H9 (cell line): ENCODE data around the gene MYO1D. TPM values are rescaled to one million over a fixed set of nuclear protein-coding genes. Genes with fewer than 3 reads are reported as not detected.

Source experiments
- DNase-seq: peaks from one replicate; pipeline ENCODE4 v3.0.0-alpha.2; 2017
- H2AFZ ChIP-seq: one replicate; pipeline ENCODE4 v1.6.1; 2013; ENCODE audit warnings: mild to moderate bottlenecking, low read length, control low read depth, moderate library complexity
- H2AK5ac ChIP-seq: 2 replicates; pipeline ENCODE4 v1.6.1; 2013; ENCODE audit warnings: low read length, control low read depth, mixed read lengths; ENCODE audit not compliant: insufficient read length
- H2BK120ac ChIP-seq: one replicate; pipeline ENCODE4 v1.6.1; 2013; ENCODE audit warnings: low read depth, mild to moderate bottlenecking, low read length, control low read depth, inconsistent platforms; ENCODE audit not compliant: poor library complexity, severe bottlenecking
- H2BK12ac ChIP-seq: 2 replicates; pipeline ENCODE4 v1.6.1; 2013; ENCODE audit warnings: low read length, control low read depth, mixed read lengths, low read depth; ENCODE audit not compliant: insufficient read length
- H2BK15ac ChIP-seq: 2 replicates; pipeline ENCODE4 v1.6.1; 2013; ENCODE audit warnings: low read depth, low read length, control low read depth
- H2BK20ac ChIP-seq: one replicate; pipeline ENCODE4 v1.6.1; 2013; ENCODE audit warnings: low read depth, mild to moderate bottlenecking, low read length, control low read depth, inconsistent platforms; ENCODE audit not compliant: poor library complexity, severe bottlenecking
- H2BK5ac ChIP-seq: 2 replicates; pipeline ENCODE4 v1.6.1; 2013; ENCODE audit warnings: low read length, control low read depth, mixed read lengths; ENCODE audit not compliant: insufficient read length
- H3K14ac ChIP-seq: 2 replicates; pipeline ENCODE4 v1.6.1; 2013; ENCODE audit warnings: low read length, control low read depth; ENCODE audit not compliant: insufficient read depth
- H3K18ac ChIP-seq: 2 replicates; pipeline ENCODE4 v1.6.1; 2013; ENCODE audit warnings: low read depth, mild to moderate bottlenecking, mixed read lengths, low read length, control low read depth; ENCODE audit not compliant: insufficient read length
- H3K23ac ChIP-seq: 2 replicates; pipeline ENCODE4 v1.6.1; 2013; ENCODE audit warnings: low read length, control low read depth, mixed read lengths, low read depth; ENCODE audit not compliant: insufficient read length
- H3K23me2 ChIP-seq: 2 replicates; pipeline ENCODE4 v1.6.1; 2013; ENCODE audit warnings: low read depth, mild to moderate bottlenecking, mixed read lengths, low read length, control low read depth; ENCODE audit not compliant: insufficient read length, poor library complexity, severe bottlenecking
- H3K27ac ChIP-seq: 2 replicates; pipeline ENCODE4 v1.5.1; 2013; ENCODE audit warnings: low read length, control low read depth, mixed read lengths, low read depth; ENCODE audit not compliant: insufficient read length
- H3K27me3 ChIP-seq: 2 replicates; pipeline ENCODE4 v1.6.1; 2013; ENCODE audit warnings: low read length, control low read depth, inconsistent platforms; ENCODE audit not compliant: insufficient read depth
- H3K4ac ChIP-seq: 2 replicates; pipeline ENCODE4 v1.6.1; 2013; ENCODE audit warnings: low read depth, mild to moderate bottlenecking, control low read depth, inconsistent platforms, low read length, moderate library complexity
- H3K4me1 ChIP-seq: 2 replicates; pipeline ENCODE4 v1.6.1; 2013; ENCODE audit warnings: low read length, control low read depth, inconsistent platforms; ENCODE audit not compliant: insufficient read depth
- H3K4me2 ChIP-seq: 2 replicates; pipeline ENCODE4 v1.6.1; 2013; ENCODE audit warnings: low read length, control low read depth, mixed read lengths; ENCODE audit not compliant: insufficient read length, insufficient read depth
- H3K56ac ChIP-seq: 2 replicates; pipeline ENCODE4 v1.6.1; 2013; ENCODE audit warnings: low read depth, mild to moderate bottlenecking, mixed read lengths, low read length, control low read depth; ENCODE audit not compliant: insufficient read length
- H3K79me1 ChIP-seq: 2 replicates; pipeline ENCODE4 v1.6.1; 2013; ENCODE audit warnings: low read depth, mild to moderate bottlenecking, moderate library complexity, low read length, control low read depth, inconsistent platforms; ENCODE audit not compliant: insufficient read depth, poor library complexity, severe bottlenecking
- H3K79me2 ChIP-seq: 2 replicates; pipeline ENCODE4 v1.6.1; 2013; ENCODE audit warnings: low read length, control low read depth, inconsistent platforms; ENCODE audit not compliant: insufficient read depth
- H3K9ac ChIP-seq: 2 replicates; pipeline ENCODE4 v1.6.1; 2013; ENCODE audit warnings: low read length, control low read depth, mixed read lengths; ENCODE audit not compliant: insufficient read length; ENCODE audit errors: extremely low read depth
- H3K9me3 ChIP-seq: one replicate; pipeline ENCODE4 v1.6.1; 2013; ENCODE audit warnings: low read depth, low read length, inconsistent platforms; ENCODE audit not compliant: control insufficient read depth
- H3T11ph ChIP-seq: one replicate; pipeline ENCODE4 v1.6.1; 2013; ENCODE audit warnings: mild to moderate bottlenecking, low read length, control low read depth, inconsistent platforms
- H4K20me1 ChIP-seq: one replicate; pipeline ENCODE4 v1.6.1; 2013; ENCODE audit not compliant: control insufficient read depth, insufficient read length, insufficient read depth
- H4K5ac ChIP-seq: 2 replicates; pipeline ENCODE4 v1.6.1; 2013; ENCODE audit warnings: low read depth, mild to moderate bottlenecking, mixed read lengths, low read length, control low read depth; ENCODE audit not compliant: insufficient read length
- H4K8ac ChIP-seq: replicated peaks from 2 replicates; pipeline ENCODE4 v1.6.1; 2013; ENCODE audit warnings: low read length, control low read depth, mixed read lengths, low read depth; ENCODE audit not compliant: insufficient read length
- H4K91ac ChIP-seq: 2 replicates; pipeline ENCODE4 v1.6.1; 2013; ENCODE audit warnings: low read depth, mild to moderate bottlenecking, moderate library complexity, mixed read lengths, low read length, control low read depth; ENCODE audit not compliant: insufficient read length
- H3K27ac Mint-ChIP-seq, 3 experiments: 2 replicates in 2 of 3; 3 replicates in 1 of 3; pipeline ENCODE4 v1.8.0; 2020 to 2021; ENCODE audit warnings: mixed read lengths in 3 of 3, mild to moderate bottlenecking in 1 of 3, moderate library complexity in 1 of 3
- H3K27me3 Mint-ChIP-seq: 2 replicates; pipeline ENCODE4 v1.8.0; 2021; ENCODE audit warnings: low read depth, mild to moderate bottlenecking, moderate library complexity, mixed read lengths
- H3K36me3 Mint-ChIP-seq, 3 experiments: 2 replicates in 2 of 3; 3 replicates in 1 of 3; pipeline ENCODE4 v1.8.0; 2020 to 2021; ENCODE audit warnings: low read depth in 3 of 3, mixed read lengths in 3 of 3; ENCODE audit not compliant: insufficient read depth in 1 of 3
- H3K4me1 Mint-ChIP-seq, 2 experiments: 2 replicates each; pipeline ENCODE4 v1.8.0; 2020; ENCODE audit warnings: mixed read lengths in 2 of 2
- H3K4me3 Mint-ChIP-seq, 2 experiments: 2 replicates in 1 of 2; 3 replicates in 1 of 2; pipeline ENCODE4 v1.8.0; 2020 to 2021; ENCODE audit warnings: mild to moderate bottlenecking in 2 of 2, mixed read lengths in 2 of 2, moderate library complexity in 1 of 2
- H3K9me3 Mint-ChIP-seq, 2 experiments: 2 replicates in 1 of 2; 3 replicates in 1 of 2; pipeline ENCODE4 v1.8.0; 2020; ENCODE audit warnings: mild to moderate bottlenecking in 2 of 2, mixed read lengths in 2 of 2, moderate library complexity in 1 of 2
- WGBS: extraction: QIAGEN DNeasy Blood & Tissue Kit; methylation state at CpG from one replicate; pipeline ENCODE4 v1.1.7; 2013; ENCODE audit warnings: missing lambda C conversion rate, low lambda C conversion rate, mixed read lengths; ENCODE audit not compliant: insufficient read length; ENCODE audit errors: extremely low coverage; 5-methylcytosine and 5-hydroxymethylcytosine counted together
- total RNA-seq: library from RNA; stranded (reverse); gene quantifications from 2 replicates; pipeline ENCODE4 v1.2.1, GENCODE V29; 2021
- TF ChIP-seq, protein P1 (sequence below): fragments of 200-600 bp; sonication (generic); conservative IDR thresholded peaks from 3 replicates; pipeline ENCODE4 v1.8.0; 2021; ENCODE audit warnings: antibody characterized with exemption, mild to moderate bottlenecking

Gene MYO1D
- total RNA-seq, 1 experiment from 2014 or later = 19.0 TPM

DNA sequence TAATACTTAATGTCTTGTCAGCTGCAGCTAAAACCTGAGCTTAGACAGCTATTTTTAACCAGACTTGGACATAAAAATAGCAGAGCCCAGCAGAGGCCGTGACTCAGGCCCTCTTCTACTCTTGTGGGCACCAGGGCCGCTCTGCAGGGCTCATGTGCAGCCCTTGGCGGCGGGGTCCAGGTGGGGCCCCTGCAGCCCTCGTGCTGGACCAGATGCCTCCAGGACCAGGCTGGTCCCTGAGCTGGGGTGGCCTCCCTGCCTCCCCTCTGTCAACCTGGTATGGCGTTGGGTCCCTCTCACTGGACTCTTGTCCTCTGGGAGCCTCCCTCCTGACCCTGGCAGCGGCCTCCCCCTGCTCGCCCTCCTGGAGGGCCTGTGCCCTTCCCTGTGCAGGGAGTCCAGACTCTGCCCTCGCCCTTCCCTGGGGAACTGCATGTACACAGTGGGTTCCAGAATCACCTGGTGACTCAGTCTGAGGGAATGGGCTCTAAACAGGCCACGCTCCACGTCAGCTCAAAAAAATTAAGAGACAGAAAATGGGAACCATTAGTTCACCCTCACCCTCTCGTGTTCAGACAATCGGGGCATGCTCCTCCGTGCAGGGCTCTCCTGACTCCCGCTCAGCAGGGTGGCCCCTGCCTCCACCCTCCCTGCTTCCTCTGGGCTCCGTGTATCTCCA lies 380.4 kb downstream of the MYO1D start:
- no peak overlapping the region for H2AFZ ChIP-seq
- H2BK15ac ChIP-seq = no peak overlapping the region
- peaks cover 28 to 30% of the 10 kb centered on the region in 2 experiments for H3K4me1 Mint-ChIP-seq
- no peak overlapping the region for H3K23ac ChIP-seq
- H4K20me1 ChIP-seq = no peaks in the 10 kb centered on the region
- H3K79me1 ChIP-seq = no peaks in the 10 kb centered on the region
- H2BK120ac ChIP-seq = no peak overlapping the region
- DNase-seq = no peak
- H4K91ac ChIP-seq = no peak overlapping the region
- H3K56ac ChIP-seq = no peak overlapping the region
- H3K18ac ChIP-seq = no peak overlapping the region
- no peak overlapping the region for H2BK12ac ChIP-seq
- no peak overlapping the region for H3K4me3 Mint-ChIP-seq
- no peak overlapping the region for H3T11ph ChIP-seq
- no peak overlapping the region for H3K4ac ChIP-seq
- H3K4me1 ChIP-seq = no peaks in the 10 kb centered on the region
- H3K4me2 ChIP-seq = no peak overlapping the region
- H3K36me3 Mint-ChIP-seq = peaks cover 0 to 3% (median 0%) of the 10 kb centered on the region in 3 experiments; a peak in 3 of 7 replicates
- no peaks in the 10 kb centered on the region for H3K9me3 ChIP-seq
- H3K14ac ChIP-seq = no peak overlapping the region
- H4K5ac ChIP-seq = no peak overlapping the region
- no peak overlapping the region for H3K27ac Mint-ChIP-seq
- H2BK20ac ChIP-seq = no peak overlapping the region
- no peak overlapping the region for H4K8ac ChIP-seq
- no CpG with 5 or more reads among the region's 16 CpGs for WGBS
- no peaks in the 10 kb centered on the region for H3K27me3 ChIP-seq
- no peak overlapping the region for H2BK5ac ChIP-seq
- no peak overlapping the region for H3K27ac ChIP-seq
- H3K27me3 Mint-ChIP-seq = no peaks in the 10 kb centered on the region
- TF ChIP-seq, protein P1, sequence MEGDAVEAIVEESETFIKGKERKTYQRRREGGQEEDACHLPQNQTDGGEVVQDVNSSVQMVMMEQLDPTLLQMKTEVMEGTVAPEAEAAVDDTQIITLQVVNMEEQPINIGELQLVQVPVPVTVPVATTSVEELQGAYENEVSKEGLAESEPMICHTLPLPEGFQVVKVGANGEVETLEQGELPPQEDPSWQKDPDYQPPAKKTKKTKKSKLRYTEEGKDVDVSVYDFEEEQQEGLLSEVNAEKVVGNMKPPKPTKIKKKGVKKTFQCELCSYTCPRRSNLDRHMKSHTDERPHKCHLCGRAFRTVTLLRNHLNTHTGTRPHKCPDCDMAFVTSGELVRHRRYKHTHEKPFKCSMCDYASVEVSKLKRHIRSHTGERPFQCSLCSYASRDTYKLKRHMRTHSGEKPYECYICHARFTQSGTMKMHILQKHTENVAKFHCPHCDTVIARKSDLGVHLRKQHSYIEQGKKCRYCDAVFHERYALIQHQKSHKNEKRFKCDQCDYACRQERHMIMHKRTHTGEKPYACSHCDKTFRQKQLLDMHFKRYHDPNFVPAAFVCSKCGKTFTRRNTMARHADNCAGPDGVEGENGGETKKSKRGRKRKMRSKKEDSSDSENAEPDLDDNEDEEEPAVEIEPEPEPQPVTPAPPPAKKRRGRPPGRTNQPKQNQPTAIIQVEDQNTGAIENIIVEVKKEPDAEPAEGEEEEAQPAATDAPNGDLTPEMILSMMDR = no peak
- H3K79me2 ChIP-seq = no peaks in the 10 kb centered on the region
- no peaks in the 10 kb centered on the region for H3K23me2 ChIP-seq
- H3K9ac ChIP-seq = no peak overlapping the region
- no peak overlapping the region for H2AK5ac ChIP-seq
- H3K9me3 Mint-ChIP-seq = no peaks in the 10 kb centered on the region
